NCI-H1048 (cell line): ENCODE results near the gene EPM2AIP1.
"Not testable (repeated sequence)": the region's sequence is repeated elsewhere in the genome, so short reads cannot be mapped to it uniquely, and the experiment has no call there.

Experiments
- DNase-seq: peaks from one replicate; lab custom pipeline; 2025; lab: John Stamatoyannopoulos, UW

The EPM2AIP1 gene

GRCh38 chr3:36992806-36993325 lies at the start of gene EPM2AIP1:
EPM2AIP1 (minus strand) TSS chr3:36993131; CDS start chr3:36993077, 54 bp downstream.
- DNase-seq, result no peak

DNA sequence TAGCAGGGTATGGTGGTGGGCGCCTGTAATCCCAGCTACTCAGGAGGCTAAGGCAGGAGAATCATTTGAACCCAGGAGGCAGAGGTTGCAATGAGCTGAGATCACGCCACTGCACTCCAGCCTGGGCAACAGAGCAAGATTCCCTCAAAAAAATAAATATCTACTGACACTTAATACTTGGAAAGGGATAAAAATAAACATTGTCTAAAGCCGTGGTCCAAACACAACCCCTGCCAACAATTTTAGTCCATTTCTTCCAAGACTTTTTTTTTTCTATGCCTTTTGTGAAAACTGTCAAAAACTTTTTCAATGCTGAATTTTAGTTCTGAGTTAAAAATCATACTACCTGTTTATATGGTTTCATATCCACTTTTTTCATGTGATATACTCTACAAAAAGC lies 49.8 kb upstream of the EPM2AIP1 start:
- not testable (repeated sequence) for DNase-seq

DNA sequence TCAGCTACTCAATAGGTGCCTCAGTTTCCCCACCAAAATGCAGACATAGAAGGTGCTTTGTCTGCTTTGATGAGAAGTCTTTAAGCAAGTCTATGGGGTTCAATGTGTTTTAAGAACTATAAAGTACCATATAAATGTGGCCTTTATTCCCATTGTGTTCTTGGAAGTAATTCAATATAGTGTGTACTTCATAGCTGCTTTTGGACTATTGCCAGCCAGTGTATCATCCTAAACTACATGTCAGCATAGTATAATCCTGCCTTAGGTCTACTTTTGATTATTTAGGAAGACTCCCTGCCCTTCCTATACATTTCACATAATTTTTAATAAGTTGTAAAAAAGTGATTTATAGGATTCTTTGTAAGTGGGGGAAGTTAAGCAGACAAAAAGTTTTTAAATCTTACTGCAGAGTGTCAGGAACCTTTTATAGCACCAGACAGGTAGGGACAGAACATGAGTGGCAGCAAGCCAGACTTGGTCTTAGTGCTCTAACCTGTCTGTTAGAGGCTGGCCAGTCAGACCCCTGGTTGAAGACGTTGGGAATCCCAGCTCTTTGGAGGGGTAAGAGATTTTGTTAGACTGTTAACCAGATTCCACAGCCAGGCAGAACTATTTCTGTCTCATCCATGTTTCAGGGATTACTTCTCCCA lies 48.7 kb upstream of the EPM2AIP1 start:
- no peak for DNase-seq

GRCh38 chr3:37040231-37040630 lies 47.3 kb upstream of the EPM2AIP1 start:
- no peak for DNase-seq

DNA sequence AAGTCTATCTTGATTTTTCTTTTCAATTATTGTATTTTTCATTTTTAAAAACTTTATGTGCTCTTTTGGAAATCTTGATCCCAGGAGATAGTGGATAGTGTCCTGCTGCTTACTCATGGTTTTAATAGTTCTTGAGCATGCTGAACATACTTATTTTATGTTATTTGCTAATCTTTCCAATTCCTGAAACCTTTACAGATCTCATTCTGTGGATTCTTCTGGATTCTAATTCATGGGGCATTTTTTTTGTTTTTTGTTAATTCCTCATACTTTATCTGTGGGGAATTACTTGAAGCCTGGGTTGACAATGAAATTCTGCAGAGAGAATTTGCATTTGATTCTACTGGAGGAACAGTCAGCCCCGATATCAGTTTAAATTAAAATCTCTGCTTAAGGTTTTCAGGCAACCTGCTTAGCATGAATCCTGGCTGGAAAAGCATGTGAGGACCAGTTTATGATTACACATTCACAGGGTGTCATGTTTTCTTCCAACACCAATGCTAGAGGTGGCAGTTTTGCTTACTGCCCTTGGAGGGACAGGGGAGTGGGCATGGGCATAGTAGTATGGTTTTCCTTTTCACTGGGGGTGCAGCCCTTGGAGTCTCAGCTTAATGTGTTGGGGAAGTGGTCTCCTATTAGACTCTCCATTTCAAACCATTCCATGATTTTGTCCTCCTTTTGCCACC lies 46.4 kb upstream of the EPM2AIP1 start:
- no peak for DNase-seq

DNA sequence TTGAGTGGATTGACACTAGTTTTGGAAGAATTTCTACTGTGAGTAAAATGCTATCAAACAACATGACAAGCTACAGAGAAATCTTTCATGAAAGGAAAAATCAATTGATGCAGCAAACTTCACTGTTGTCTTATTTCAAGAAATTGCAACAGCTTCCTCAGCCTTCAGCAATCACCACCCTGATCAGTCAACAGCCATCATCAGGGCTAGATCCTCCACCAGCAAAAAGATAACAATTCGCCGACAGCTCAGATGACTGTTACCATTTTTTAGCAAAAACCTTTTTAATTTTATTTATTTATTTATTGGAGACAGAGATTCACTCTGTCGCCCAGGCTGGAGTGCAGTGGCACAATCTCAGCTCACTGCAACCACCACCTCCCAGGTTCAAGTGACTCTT lies 44.4 kb upstream of the EPM2AIP1 start:
- no peak for DNase-seq

GRCh38 chr3:37032961-37033360 lies 40.0 kb upstream of the EPM2AIP1 start:
- no peak for DNase-seq

DNA sequence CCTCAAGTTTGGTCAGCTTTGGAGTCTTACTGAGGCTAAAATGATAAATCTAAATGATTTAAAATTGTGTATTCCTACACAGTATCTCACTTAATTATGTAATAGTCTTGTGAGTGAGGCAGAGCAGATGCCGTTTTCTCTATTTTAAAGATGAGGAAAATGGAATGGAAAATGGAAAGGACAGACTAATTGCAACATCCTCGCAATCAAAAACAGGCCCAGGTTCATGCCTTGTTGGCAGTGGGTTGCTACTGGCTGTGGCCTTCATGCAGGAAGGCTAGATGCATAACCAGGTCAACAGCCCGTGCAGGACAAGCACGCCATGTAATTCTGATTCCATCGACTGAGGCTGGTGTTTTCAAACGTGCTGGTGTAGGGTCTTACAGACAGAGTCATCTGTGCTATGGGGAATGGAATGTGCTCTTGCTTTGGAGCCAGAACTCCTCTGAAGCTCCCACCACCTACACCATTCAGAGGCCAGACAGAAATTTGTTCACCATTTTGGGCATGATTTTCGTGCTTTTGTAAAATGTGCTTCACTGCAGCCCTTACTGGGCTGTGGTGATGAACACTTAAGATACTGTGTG lies 38.3 kb upstream of the EPM2AIP1 start:
- no peak for DNase-seq

DNA sequence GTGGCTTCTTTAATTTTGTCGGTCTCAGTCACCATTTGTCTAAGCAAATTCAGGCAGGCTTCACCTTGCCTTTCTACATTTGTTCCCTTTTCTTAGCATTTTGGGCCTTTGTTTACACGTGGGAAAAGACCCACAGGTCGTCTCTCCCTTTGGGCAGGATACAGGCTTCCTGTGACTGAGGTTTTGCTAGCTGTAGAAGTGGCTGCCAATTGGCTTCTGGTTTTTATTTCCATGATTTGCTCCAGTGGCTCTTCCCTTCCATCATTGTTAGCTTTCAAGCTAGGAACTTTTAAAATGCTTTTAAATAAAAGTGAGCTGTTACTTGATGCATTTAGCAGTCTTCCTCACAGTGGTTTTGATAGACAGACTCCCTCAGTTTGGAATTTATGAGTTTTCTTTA lies 37.7 kb upstream of the EPM2AIP1 start:
- DNase-seq, result no peak

GRCh38 chr3:37029516-37030163 lies 36.7 kb upstream of the EPM2AIP1 start:
- DNase-seq, result no peak

GRCh38 chr3:37029111-37029510 lies 36.2 kb upstream of the EPM2AIP1 start:
- no peak for DNase-seq

DNA sequence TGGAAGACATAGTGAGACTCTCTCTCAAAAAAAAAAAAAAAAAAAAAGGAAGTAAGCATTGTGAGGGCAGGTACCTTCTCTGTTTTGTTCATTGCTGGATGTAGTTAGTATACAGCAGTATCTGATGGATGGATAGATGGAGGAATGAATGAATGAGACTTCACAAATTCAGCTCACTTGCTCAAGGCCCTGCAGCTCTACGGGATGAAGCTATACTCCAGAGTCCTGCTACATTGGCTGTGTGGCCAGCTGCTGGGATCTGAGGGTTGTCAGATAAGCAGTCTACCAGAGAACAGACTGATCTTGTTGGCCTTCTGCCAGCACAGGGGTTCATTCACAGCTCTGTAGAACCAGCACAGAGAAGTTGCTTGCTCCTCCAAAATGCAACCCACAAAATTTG lies 35.4 kb upstream of the EPM2AIP1 start:
- DNase-seq, result no peak

DNA sequence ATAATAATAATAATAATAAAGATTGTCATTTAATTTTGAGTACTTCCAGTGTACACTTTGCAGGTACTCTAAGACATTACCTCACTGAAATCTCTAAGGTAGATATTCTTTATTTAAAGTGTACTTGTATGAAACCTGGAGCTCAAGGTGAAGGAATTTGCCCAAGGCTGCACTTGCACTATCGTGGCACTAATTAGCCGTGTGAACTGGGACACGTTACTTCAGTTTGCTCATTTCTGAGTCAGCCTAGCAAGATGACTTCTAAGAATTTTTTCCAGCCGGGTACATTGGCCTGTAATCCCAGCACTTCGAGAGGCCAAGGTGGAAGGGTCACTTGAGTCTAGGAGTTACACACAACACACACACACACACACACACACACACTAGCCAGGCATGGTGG lies 33.9 kb upstream of the EPM2AIP1 start:
- no peak for DNase-seq

DNA sequence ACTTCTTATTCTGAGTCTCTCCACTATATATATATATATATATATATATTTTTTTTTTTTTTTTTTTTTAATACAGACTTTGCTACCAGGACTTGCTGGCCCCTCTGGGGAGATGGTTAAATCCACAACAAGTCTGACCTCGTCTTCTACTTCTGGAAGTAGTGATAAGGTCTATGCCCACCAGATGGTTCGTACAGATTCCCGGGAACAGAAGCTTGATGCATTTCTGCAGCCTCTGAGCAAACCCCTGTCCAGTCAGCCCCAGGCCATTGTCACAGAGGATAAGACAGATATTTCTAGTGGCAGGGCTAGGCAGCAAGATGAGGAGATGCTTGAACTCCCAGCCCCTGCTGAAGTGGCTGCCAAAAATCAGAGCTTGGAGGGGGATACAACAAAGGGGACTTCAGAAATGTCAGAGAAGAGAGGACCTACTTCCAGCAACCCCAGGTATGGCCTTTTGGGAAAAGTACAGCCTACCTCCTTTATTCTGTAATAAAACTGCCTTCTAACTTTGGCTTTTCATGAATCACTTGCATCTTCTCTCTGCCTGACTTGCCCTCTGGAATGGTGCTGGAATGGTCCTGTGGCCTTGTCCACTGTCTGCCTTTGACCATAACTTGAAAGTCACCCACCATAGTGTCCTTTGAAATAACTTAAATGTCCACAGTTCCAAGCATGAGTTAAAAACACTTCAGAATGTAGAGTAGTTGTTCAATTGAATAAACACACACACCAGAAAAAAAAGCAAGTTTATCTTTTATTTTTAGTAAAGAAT lies 32.8 kb upstream of the EPM2AIP1 start:
- DNase-seq, result no peak

GRCh38 chr3:37024820-37025405 lies 32.0 kb upstream of the EPM2AIP1 start:
- DNase-seq, result no peak

DNA sequence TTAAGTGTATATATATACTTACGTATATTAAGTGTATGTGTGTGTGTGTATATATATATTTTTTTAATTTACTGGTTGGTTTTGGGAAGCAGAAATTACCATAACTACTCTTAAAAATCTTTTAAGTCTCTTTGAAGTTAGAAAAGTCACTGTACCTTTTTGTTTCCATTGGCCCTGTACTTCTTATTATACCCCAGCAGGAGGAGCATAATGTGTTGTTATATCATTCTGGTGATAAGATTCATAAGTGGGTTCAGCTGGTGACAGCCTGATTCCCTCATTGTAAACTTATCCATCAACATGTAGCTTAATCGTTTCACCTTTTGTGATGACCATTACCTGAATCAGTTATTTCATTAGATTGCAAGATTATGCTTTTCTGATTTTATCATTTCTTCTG lies 31.2 kb upstream of the EPM2AIP1 start:
- no peak for DNase-seq

DNA sequence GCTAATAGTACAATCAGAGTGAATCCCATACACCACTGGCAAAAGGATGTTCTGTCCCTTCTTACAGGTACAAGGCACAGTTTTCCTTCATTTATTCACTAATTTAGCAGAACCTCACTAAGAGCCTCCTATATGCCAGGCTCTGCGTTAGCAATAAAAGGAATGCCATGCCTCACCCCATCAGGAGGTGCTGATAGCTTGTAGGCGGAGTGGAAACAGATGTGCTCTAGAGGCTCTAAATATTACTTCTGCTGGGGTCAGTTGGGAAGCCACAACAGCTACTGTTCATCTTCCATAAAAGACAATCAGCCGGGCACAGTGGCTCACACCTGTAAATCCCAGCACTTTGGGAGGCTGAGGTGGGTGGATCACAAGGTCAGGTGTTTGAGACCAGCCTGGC lies 24.8 kb upstream of the EPM2AIP1 start:
- no peak for DNase-seq

- no peak for DNase-seq
These were observed 24.0 kb upstream of the EPM2AIP1 start for GRCh38 chr3:37016903-37017302.

- DNase-seq, result no peak
These were observed 22.7 kb upstream of the EPM2AIP1 start for GRCh38 chr3:37015642-37016041.

GRCh38 chr3:37014620-37015019 lies 21.7 kb upstream of the EPM2AIP1 start:
- DNase-seq, result no peak
